Uterus (tissue), 2 donors: ENCODE results near the gene CTBP1.

ENCODE experiments used
- CTCF ChIP-seq, 4 experiments: fragments of 200-600 bp in 2 of 4; fragments of 450-650 bp in 2 of 4; sonication (generic) in 2 of 4; IDR thresholded peaks; one replicate each; pipeline ENCODE4 v1.5.1; 2016 to 2019; ENCODE audit warnings: antibody characterized with exemption in 4 of 4, mild to moderate bottlenecking in 2 of 4, moderate library complexity in 1 of 4
- POLR2A ChIP-seq, 2 donors: fragments of 450-650 bp; IDR thresholded peaks; one replicate each; pipeline ENCODE4 v1.6.1; 2016; ENCODE audit warnings: antibody characterized with exemption in 2 of 2, mild to moderate bottlenecking in 1 of 2, moderate library complexity in 1 of 2

GRCh38 chr4:1164444-1164843, 84.5 kb downstream of the CTBP1 start:
- TF ChIP-seq POLR2A (IDR thresholded peaks at IDR 0.05) (no peak), CTCF (IDR thresholded peaks at IDR 0.05) (no peak)
